GM10248 (cell line): ENCODE data around the gene MTR.

Experiments used
- CTCF ChIA-PET: fragments of 300-600 bp; sonication (Branson Sonifier 250); formaldehyde crosslinking; extraction: SDS; loops from one replicate; lab custom pipeline; 2021; ENCODE audit warnings: antibody characterized with exemption; lab: Yijun Ruan, JAX
- POLR2A ChIA-PET: fragments of 350-650 bp; sonication (Branson Sonifier 250); formaldehyde crosslinking; extraction: SDS; loops from one replicate; lab custom pipeline; 2020; ENCODE audit warnings: antibody characterized with exemption; lab: Yijun Ruan, JAX
- DNase-seq: peaks from one replicate; pipeline ENCODE4 v3.0.0; 2012; ENCODE audit errors: extremely low spot score
- TF ChIP-seq, protein P1 (sequence below): IDR thresholded peaks from 2 replicates; pipeline ENCODE4 v1.5.1; 2012; ENCODE audit warnings: mild to moderate bottlenecking, low read depth; ENCODE audit errors: extremely low read depth, missing control alignments, control extremely low read depth

Gene MTR

DNA sequence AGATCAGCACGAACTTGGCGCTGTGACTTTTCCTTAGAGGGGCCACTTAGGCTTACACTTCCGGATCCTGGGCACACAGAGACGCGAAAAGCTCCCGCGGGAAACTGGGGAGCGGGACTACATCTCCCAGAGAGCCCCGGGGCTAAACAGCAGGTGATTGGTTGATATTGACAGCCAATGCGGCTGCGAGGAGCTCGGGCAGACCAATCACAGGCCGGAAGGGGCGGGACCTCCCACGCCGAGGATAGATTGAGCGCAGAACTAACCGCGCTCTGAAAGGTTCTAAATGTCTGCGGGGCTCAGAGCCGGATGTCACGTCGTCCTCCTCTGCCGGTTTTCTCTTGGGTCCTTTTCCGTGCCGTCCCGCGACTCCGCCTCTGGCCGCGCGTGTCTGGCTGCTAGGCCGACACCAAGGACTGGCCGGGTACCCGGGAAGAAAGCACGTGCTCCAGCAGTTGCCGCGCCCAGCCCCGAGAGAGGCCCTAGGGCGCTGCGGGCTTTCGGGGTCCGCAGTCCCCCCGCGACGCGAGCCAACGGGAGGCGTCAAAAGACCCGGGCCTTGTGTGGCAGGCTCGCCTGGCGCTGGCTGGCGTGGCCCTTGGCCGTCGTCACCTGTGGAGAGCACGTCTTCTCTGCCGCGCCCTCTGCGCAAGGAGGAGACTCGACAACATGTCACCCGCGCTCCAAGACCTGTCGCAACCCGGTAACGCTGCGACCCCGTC, at the start of gene MTR:
Gene MTR (plus strand): TSS at position 258 of the 722 bp plus-strand sequence. CDS start 412 bp downstream, at position 670.
- POLR2A ChIA-PET = no interaction called here
- TF ChIP-seq, protein P1, sequence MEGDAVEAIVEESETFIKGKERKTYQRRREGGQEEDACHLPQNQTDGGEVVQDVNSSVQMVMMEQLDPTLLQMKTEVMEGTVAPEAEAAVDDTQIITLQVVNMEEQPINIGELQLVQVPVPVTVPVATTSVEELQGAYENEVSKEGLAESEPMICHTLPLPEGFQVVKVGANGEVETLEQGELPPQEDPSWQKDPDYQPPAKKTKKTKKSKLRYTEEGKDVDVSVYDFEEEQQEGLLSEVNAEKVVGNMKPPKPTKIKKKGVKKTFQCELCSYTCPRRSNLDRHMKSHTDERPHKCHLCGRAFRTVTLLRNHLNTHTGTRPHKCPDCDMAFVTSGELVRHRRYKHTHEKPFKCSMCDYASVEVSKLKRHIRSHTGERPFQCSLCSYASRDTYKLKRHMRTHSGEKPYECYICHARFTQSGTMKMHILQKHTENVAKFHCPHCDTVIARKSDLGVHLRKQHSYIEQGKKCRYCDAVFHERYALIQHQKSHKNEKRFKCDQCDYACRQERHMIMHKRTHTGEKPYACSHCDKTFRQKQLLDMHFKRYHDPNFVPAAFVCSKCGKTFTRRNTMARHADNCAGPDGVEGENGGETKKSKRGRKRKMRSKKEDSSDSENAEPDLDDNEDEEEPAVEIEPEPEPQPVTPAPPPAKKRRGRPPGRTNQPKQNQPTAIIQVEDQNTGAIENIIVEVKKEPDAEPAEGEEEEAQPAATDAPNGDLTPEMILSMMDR = no peak
- CTCF ChIA-PET = interaction anchor here (1.2 to 2.0 kb wide), 5 partner anchors 15 to 101 kb away, joined by 3 to 6 read pairs (median 3); no protein-coding TSS in a partner anchor
- peak; percentile 99 for DNase-seq

DNA sequence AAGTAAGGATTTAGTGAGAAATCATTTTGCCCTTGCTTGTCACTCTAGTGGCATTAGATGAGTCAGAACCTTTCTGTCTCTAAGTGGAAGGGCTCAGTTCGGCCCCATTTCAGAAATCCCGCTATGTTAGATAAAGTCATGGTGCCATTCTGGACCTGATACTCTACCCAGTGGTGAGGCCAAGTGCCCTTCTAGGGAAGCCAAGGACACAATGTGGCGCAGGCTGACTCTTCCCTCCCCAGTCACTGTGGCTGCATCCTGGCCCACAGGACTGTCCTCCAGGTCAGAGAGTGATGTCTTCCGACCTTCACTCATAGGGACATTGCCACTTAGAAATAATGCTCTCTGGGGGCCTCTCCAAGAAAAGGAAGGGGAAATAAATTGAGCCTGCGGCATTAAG, 48.3 kb upstream of the MTR start:
- POLR2A ChIA-PET = no interaction called here
- TF ChIP-seq, protein P1 = no peak
- CTCF ChIA-PET = interaction anchor here (2.3 kb wide), 1 partner anchor 13 kb away, joined by 9 read pairs; no protein-coding TSS in a partner anchor
- no peak for DNase-seq

- CTCF ChIA-PET = interaction anchor here (0.7 to 5.0 kb wide), 2 partner anchors 9 to 12 kb away, joined by 3 to 33 read pairs; no protein-coding TSS in a partner anchor
- DNase-seq = no peak
- TF ChIP-seq, protein P1 = no peak
Observed at GRCh38 chr1:236747311-236747985, 47.6 kb upstream of the MTR start.

GRCh38 chr1:236748268-236748870, 46.7 kb upstream of the MTR start:
- CTCF ChIA-PET = interaction anchor here (0.7 to 5.0 kb wide), 2 partner anchors 10 to 11 kb away, joined by 3 to 33 read pairs; no protein-coding TSS in a partner anchor
- DNase-seq = no peak
- TF ChIP-seq, protein P1 = no peak
- POLR2A ChIA-PET = no interaction called here

More at GRCh38 chr1:236747311-236747985, 47.6 kb upstream of the MTR start:
- POLR2A ChIA-PET = no interaction called here

GRCh38 chr1:236750928-236751327, 44.2 kb upstream of the MTR start:
- TF ChIP-seq, protein P1 = no peak
- ChIA-PET POLR2A (no interaction called here), CTCF (interaction anchor here (1.3 to 5.0 kb wide), 2 partner anchors 9 to 12 kb away, joined by 3 to 33 read pairs; no protein-coding TSS in a partner anchor)
- no peak for DNase-seq

DNA sequence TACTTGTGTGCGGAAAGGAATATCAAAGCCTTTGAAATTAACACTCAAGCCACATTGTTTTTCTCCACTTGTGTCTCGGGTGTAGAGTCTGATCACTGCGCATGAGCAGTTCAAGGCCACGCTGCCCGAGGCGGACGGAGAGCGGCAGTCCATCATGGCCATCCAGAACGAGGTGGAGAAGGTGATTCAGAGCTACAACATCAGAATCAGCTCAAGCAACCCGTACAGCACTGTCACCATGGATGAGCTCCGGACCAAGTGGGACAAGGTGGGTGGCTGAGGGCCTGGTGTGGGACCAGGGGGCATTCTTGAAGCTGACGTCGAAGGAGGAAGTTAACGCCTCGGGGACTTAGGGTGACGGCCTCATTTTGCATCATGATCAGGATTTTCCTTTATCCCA, 43.7 kb upstream of the MTR start:
- CTCF ChIA-PET = interaction anchor here (1.3 to 5.0 kb wide), 2 partner anchors 8 to 12 kb away, joined by 3 to 33 read pairs; no protein-coding TSS in a partner anchor
- POLR2A ChIA-PET = no interaction called here
- TF ChIP-seq, protein P1 = no peak
- no peak for DNase-seq
